Esophagus squamous epithelium (tissue), 5 donors: ENCODE results near the gene NAA35. TPM values are rescaled to one million over a fixed set of nuclear protein-coding genes. Genes with fewer than 3 reads are reported as not detected.

ENCODE experiments used
- DNase-seq: peaks from one replicate; lab custom pipeline; 2025; lab: John Stamatoyannopoulos, UW
- H3K27ac ChIP-seq, 4 donors: fragments of 200-600 bp; sonication (generic); one replicate each; pipeline ENCODE4 v1.5.1; 2016 to 2019; ENCODE audit warnings: mild to moderate bottlenecking in 1 of 4
- H3K27me3 ChIP-seq, 4 donors: fragments of 200-600 bp; sonication (generic); 1 replicate in 3 of 4; 2 replicates in 1 of 4; pipeline versions ENCODE4 v1.5.1 to v1.6.0; 2017 to 2021; ENCODE audit warnings: antibody characterized with exemption in 1 of 4
- H3K36me3 ChIP-seq, 3 donors: fragments of 200-600 bp; sonication (generic); one replicate each; pipeline ENCODE4 v1.5.1; 2016 to 2019
- H3K4me1 ChIP-seq, 3 donors: fragments of 200-600 bp; sonication (generic); one replicate each; pipeline ENCODE4 v1.5.1; 2017 to 2019
- H3K4me3 ChIP-seq, 4 donors: fragments of 200-600 bp; sonication (generic); 1 replicate in 3 of 4; 2 replicates in 1 of 4; pipeline ENCODE4 v1.5.1; 2016 to 2019; ENCODE audit warnings: mild to moderate bottlenecking in 2 of 4, moderate library complexity in 1 of 4
- H3K9me3 ChIP-seq, 3 donors: fragments of 200-600 bp; sonication (generic); one replicate each; pipeline ENCODE4 v1.5.1; 2016 to 2019
- CTCF ChIP-seq, 6 experiments: fragments of 450-650 bp in 4 of 6; fragments of 200-600 bp in 2 of 6; sonication (generic) in 2 of 6; IDR thresholded peaks; one replicate each; pipeline ENCODE4 v1.5.1; 2016 to 2019; ENCODE audit warnings: antibody characterized with exemption in 6 of 6, mild to moderate bottlenecking in 4 of 6, moderate library complexity in 4 of 6
- POLR2A ChIP-seq, 4 donors: fragments of 450-650 bp; IDR thresholded peaks; one replicate each; pipeline ENCODE4 v1.6.1; 2017; ENCODE audit warnings: antibody characterized with exemption in 4 of 4, mild to moderate bottlenecking in 4 of 4, moderate library complexity in 3 of 4
- WGBS, 2 donors: methylation state at CpG; one replicate each; pipeline ENCODE4 v1.1.5; 2018; 5-methylcytosine and 5-hydroxymethylcytosine counted together
- intact Hi-C: fragments of 100-400 bp; cut with DNase I; formaldehyde crosslinking; loops from one replicate; pipeline ENCODE4 v1.15.0; 2022
- total RNA-seq, 4 donors: library from RNA; depleted of rRNA; stranded (reverse); fragments of >200 nt; gene quantifications; one replicate each; pipeline ENCODE4 v1.1.0, GENCODE V29; 2016
- donor health status: DM: yes; HTN: yes; CAD: no.

Gene NAA35
- total RNA-seq, 4 donors from 2014 or later = 12.1 to 20.8 (median 19.9) TPM

GRCh38 chr9:86057491-86057890 lies 116.5 kb downstream of the NAA35 start:
- Histone ChIP-seq H3K27me3 (no peaks in the 10 kb centered on the region), H3K4me3 (no peak overlapping the region), H3K4me1 (no peaks in the 10 kb centered on the region), H3K9me3 (no peaks in the 10 kb centered on the region), H3K27ac (no peak overlapping the region), H3K36me3 (no peaks in the 10 kb centered on the region)
- WGBS, 2 donors = 90 to 93% methylated on average over 2 to 7 of the region's 13 CpGs
- intact Hi-C loops = no loop called here
- TF ChIP-seq CTCF (IDR thresholded peaks at IDR 0.05) = no peak
- DNase-seq = no peak

- no peaks in the 10 kb centered on the region for H3K27me3 ChIP-seq
- H3K27ac ChIP-seq = no peak overlapping the region
- no peak for TF ChIP-seq CTCF (IDR thresholded peaks at IDR 0.05)
- no peak for TF ChIP-seq POLR2A (IDR thresholded peaks at IDR 0.05)
- DNase-seq = no peak
- no peak overlapping the region for H3K4me3 ChIP-seq
- H3K4me1 ChIP-seq = no peaks in the 10 kb centered on the region
- H3K9me3 ChIP-seq = no peaks in the 10 kb centered on the region
- intact Hi-C loops = no loop called here
- WGBS, 2 donors = 64 to 65% methylated on average over 10 to 11 of the region's 11 CpGs
- no peaks in the 10 kb centered on the region for H3K36me3 ChIP-seq
Observed at GRCh38 chr9:86061972-86062739, 121.2 kb downstream of the NAA35 start.

GRCh38 chr9:86062845-86063693 lies 122.1 kb downstream of the NAA35 start:
- intact Hi-C loops = no loop called here
- no peaks in the 10 kb centered on the region for H3K27me3 ChIP-seq
- no peaks in the 10 kb centered on the region for H3K36me3 ChIP-seq
- H3K27ac ChIP-seq = no peak overlapping the region
- H3K9me3 ChIP-seq = no peaks in the 10 kb centered on the region
- H3K4me3 ChIP-seq = no peak overlapping the region
- no peak for DNase-seq
- TF ChIP-seq CTCF (IDR thresholded peaks at IDR 0.05) (no peak), POLR2A (IDR thresholded peaks at IDR 0.05) (no peak)
- 84 to 85% methylated on average over 9 to 13 of the region's 16 CpGs for WGBS, 2 donors
- no peaks in the 10 kb centered on the region for H3K4me1 ChIP-seq

DNA sequence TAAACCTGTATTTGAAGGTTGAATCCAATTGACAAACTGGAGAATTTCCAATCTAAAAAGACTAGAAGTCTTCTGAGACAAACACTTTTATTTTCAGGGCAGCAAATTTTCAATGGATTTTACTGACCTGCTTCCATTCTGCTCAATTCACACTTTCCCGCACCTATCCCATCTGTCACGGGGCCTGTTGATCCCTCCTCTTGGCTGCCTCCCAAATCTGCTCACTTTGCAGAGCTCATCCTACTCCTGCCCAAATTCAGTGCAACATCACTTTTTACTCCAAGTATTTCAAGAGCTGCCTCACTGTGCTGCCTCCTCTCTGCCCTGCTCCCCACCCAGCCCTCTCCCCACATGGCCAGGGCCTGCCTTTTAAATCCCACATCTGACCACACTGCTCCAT lies 123.3 kb downstream of the NAA35 start:
- Histone ChIP-seq H3K9me3 (no peaks in the 10 kb centered on the region), H3K27ac (no peak overlapping the region), H3K4me1 (no peaks in the 10 kb centered on the region), H3K36me3 (no peaks in the 10 kb centered on the region), H3K4me3 (no peak overlapping the region), H3K27me3 (no peaks in the 10 kb centered on the region)
- TF ChIP-seq CTCF (IDR thresholded peaks at IDR 0.05) = no peak
- TF ChIP-seq POLR2A (IDR thresholded peaks at IDR 0.05) = no peak
- DNase-seq = no peak
- intact Hi-C loops = no loop called here
- WGBS, 2 donors = 80 to 90% methylated on average over 2 of the region's 2 CpGs
